Psoas muscle (tissue), 8 donors: ENCODE data around the gene TRDN. TPM values are rescaled to one million over a fixed set of nuclear protein-coding genes. Genes with fewer than 3 reads are reported as not detected.

Experiments used
- ATAC-seq, 4 donors: fragments of 200-7000 bp; cut with Tn5 transposase; one replicate each; pipeline ENCODE4 v1.9.1; 2020; ENCODE audit warnings: moderate library complexity in 3 of 4, mild to moderate bottlenecking in 2 of 4
- DNase-seq, 2 donors: peaks; one replicate each; pipeline ENCODE4 v3.0.0-alpha.2; 2020
- H3K27ac ChIP-seq: fragments of 200-600 bp; one replicate; pipeline ENCODE4 v1.8.0; 2022
- H3K27me3 ChIP-seq, 3 donors: fragments of 200-600 bp in 1 of 3; one replicate each; pipeline versions ENCODE4 v1.6.1 to v1.8.0; 2013 to 2022; ENCODE audit warnings: low read length in 2 of 3, mild to moderate bottlenecking in 2 of 3, moderate library complexity in 1 of 3; ENCODE audit not compliant: insufficient read depth in 3 of 3
- H3K36me3 ChIP-seq, 2 donors: fragments of 200-600 bp in 1 of 2; one replicate each; pipeline versions ENCODE4 v1.6.1 to v1.8.0; 2013 to 2022; ENCODE audit warnings: low read depth in 1 of 2, mild to moderate bottlenecking in 1 of 2, moderate library complexity in 1 of 2; ENCODE audit not compliant: insufficient read depth in 1 of 2
- H3K4me1 ChIP-seq: fragments of 200-600 bp; one replicate; pipeline ENCODE4 v1.8.0; 2022
- H3K4me3 ChIP-seq: fragments of 200-600 bp; one replicate; pipeline ENCODE4 v1.8.0; 2022; ENCODE audit warnings: mild to moderate bottlenecking
- H3K9me3 ChIP-seq: fragments of 200-600 bp; one replicate; pipeline ENCODE4 v1.8.0; 2022
- WGBS, 3 donors: extraction: QIAGEN DNeasy Blood & Tissue Kit; methylation state at CpG; one replicate each; pipeline versions ENCODE4 v1.1.6 to v1.1.7; 2013; 5-methylcytosine and 5-hydroxymethylcytosine counted together
- intact Hi-C, 2 donors: fragments of 100-400 bp; cut with DNase I; formaldehyde crosslinking; loops; one replicate each; pipeline versions ENCODE4 v1.11.0 to v1.14.2; 2022
- long read RNA-seq, 2 donors: library from polyadenylated mRNA; unstranded; transcript quantifications; one replicate each; pipeline ENCODE4 v2.0.0, GENCODE V29; 2021
- polyA plus RNA-seq, 3 donors: library from polyadenylated mRNA; stranded (reverse); fragments of 200-250 nt; gene quantifications; one replicate each; pipeline ENCODE4 v1.2.3, GENCODE V29; 2013
- total RNA-seq, 4 donors: library from RNA; stranded (reverse); fragmentation: NEBNext Ultra II Directional in 2 of 4; extraction: Animal tissue kit (Norgen Biotek cat#: 25700) in 2 of 4; gene quantifications; one replicate each; pipeline versions ENCODE4 v1.2.1 to v1.2.4, GENCODE V29; 2021 to 2023
- TF ChIP-seq, protein P1 (sequence below): fragments of 200-600 bp; IDR thresholded peaks from one replicate; pipeline ENCODE4 v1.8.0; 2022; ENCODE audit warnings: antibody characterized with exemption
- donor health status: healthy with polysubstance abuse.
- donor health status: DM: no; HTN: no; CAD: no; lungs with moderate emphysema.
- donor health status: Bipolar disorder and iron deficiency.
- donor health status: healthy.
- donor health status: DM: yes; HTN: yes; CAD: no.
- donor health status: DM: no; HTN: no; CAD: no.
- donor health status: DM: no; HTN: no; CAD: no.
- donor health status: DM: yes; HTN: yes; CAD: no.

TRDN gene, protein sequence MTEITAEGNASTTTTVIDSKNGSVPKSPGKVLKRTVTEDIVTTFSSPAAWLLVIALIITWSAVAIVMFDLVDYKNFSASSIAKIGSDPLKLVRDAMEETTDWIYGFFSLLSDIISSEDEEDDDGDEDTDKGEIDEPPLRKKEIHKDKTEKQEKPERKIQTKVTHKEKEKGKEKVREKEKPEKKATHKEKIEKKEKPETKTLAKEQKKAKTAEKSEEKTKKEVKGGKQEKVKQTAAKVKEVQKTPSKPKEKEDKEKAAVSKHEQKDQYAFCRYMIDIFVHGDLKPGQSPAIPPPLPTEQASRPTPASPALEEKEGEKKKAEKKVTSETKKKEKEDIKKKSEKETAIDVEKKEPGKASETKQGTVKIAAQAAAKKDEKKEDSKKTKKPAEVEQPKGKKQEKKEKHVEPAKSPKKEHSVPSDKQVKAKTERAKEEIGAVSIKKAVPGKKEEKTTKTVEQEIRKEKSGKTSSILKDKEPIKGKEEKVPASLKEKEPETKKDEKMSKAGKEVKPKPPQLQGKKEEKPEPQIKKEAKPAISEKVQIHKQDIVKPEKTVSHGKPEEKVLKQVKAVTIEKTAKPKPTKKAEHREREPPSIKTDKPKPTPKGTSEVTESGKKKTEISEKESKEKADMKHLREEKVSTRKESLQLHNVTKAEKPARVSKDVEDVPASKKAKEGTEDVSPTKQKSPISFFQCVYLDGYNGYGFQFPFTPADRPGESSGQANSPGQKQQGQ
- total RNA-seq (1,000 to 10,000 TPM in 1 of 4 donors, 100 to 1,000 TPM in 3; 399 to 1,361 (median 722) TPM), polyA plus RNA-seq (100 to 1,000 TPM in 2 of 3 donors, 10 to 100 TPM in 1; 79.7 to 388 (median 250) TPM)
- long read RNA-seq, donor 1, full-length matches to known transcripts: 53 of 554 reads
- long read RNA-seq, donor 1, partial matches to known transcripts: 423 of 554 reads
- long read RNA-seq, donor 1, other reads (novel, unspliced or antisense): 78 of 554 reads
- long read RNA-seq, donor 2, transcript TRDN-205 (8 exons, 1,179 nt): major isoform, 31 of 638 reads
- long read RNA-seq, donor 2, transcript TRDN-204 (6 exons, 1,294 nt): minor isoform, 6 of 638 reads
- long read RNA-seq, donor 2, partial matches to known transcripts: 529 of 638 reads
- long read RNA-seq, donor 2, other reads (novel, unspliced or antisense): 72 of 638 reads

DNA sequence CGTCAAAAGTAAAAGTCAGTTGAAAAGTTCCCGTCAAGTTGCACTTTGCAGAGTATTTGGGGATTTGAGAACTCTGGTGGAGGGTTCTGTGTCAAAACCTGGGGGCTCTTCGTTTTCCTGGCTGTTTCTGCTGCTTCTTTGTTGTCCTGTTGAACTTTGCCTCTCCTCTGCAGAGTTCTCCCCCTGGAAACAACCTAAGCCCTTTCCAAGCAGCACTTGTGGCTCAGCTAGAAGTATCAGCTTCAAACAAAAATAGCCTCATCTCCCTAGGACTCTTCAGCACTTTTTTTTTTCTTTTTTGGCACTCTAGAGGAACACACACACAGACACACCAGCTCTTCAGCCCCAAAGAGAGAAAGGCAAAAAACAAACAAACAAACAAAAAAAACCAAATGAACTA is at the start of gene TRDN:
TRDN (minus strand) TSS at position 169 of the 400 bp plus-strand sequence. CDS start 175 bp downstream, outside the sequence.
- intact Hi-C loops: no loop called here
- peak within 1 kb of the TSS; percentile 96 for H3K27ac ChIP-seq

DNA sequence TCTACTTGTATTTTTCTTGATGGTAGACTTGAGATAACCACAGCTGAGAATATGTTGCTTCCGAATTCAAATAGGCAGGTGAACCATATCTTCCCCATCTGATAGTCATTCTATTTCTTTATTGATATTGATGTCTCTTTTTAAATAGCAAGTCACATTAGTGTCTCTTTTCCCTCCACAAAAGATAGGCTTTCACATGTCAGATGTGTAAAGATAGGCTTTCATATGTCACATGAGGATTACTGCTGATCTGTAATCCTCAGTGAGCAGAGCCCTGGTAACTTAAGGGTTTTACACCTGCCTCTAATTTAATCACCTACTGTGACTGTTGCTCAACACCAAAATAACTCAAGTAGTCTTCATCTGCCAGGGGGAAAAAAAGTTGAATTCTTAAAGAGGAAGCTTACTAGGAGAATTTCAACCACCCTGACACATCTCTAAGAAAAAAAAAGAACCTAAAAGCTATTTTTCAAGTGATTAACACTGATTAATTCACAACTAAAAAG is 45.3 kb upstream of the TRDN start:
- no peaks in the 10 kb centered on the region for H3K36me3 ChIP-seq
- no peaks in the 10 kb centered on the region for H3K27me3 ChIP-seq
- H3K27ac ChIP-seq: peak overlapping the region; percentile 19
- H3K4me1 ChIP-seq: peaks cover 36% of the 10 kb centered on the region
- TF ChIP-seq, protein P1, sequence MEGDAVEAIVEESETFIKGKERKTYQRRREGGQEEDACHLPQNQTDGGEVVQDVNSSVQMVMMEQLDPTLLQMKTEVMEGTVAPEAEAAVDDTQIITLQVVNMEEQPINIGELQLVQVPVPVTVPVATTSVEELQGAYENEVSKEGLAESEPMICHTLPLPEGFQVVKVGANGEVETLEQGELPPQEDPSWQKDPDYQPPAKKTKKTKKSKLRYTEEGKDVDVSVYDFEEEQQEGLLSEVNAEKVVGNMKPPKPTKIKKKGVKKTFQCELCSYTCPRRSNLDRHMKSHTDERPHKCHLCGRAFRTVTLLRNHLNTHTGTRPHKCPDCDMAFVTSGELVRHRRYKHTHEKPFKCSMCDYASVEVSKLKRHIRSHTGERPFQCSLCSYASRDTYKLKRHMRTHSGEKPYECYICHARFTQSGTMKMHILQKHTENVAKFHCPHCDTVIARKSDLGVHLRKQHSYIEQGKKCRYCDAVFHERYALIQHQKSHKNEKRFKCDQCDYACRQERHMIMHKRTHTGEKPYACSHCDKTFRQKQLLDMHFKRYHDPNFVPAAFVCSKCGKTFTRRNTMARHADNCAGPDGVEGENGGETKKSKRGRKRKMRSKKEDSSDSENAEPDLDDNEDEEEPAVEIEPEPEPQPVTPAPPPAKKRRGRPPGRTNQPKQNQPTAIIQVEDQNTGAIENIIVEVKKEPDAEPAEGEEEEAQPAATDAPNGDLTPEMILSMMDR: no peak
- 70 to 90% (median 84%) methylated on average over 1 of the region's 1 CpG for WGBS, 3 donors
- H3K9me3 ChIP-seq: no peaks in the 10 kb centered on the region
- no peak for DNase-seq
- peak in 1 of 4 donors; percentile 27 for ATAC-seq
- intact Hi-C loops: no loop called here
- H3K4me3 ChIP-seq: peak overlapping the region; percentile 24

More for the DNA sequence above, at the start of gene TRDN:
- ATAC-seq (peak; percentile 72 to 77 (median 75)), DNase-seq (peak in 1 of 2 donors; percentile 38)
- H3K36me3 ChIP-seq: no peaks in the 10 kb centered on the region
- 18 to 28% (median 21%) methylated on average over 3 of the region's 3 CpGs for WGBS, 3 donors
- TF ChIP-seq, protein P1: no peak
- H3K9me3 ChIP-seq: no peaks in the 10 kb centered on the region
- H3K27me3 ChIP-seq: no peaks in the 10 kb centered on the region
- peak within 1 kb of the TSS; percentile 73 for H3K4me3 ChIP-seq
- H3K4me1 ChIP-seq: peaks cover 26% of the 10 kb centered on the region

- Histone ChIP-seq H3K27me3 (no peaks in the 10 kb centered on the region), H3K4me3 (peak overlapping the region; percentile 49), H3K36me3 (no peaks in the 10 kb centered on the region), H3K9me3 (no peaks in the 10 kb centered on the region), H3K4me1 (peaks cover 36% of the 10 kb centered on the region), H3K27ac (peak overlapping the region; percentile 79)
- TF ChIP-seq, protein P1: no peak
- WGBS, 3 donors: 25 to 52% (median 33%) methylated on average over 4 of the region's 4 CpGs
- peak in 1 of 2 donors; percentile 64 for DNase-seq
- intact Hi-C loops: no loop called here
- peak; percentile 72 to 94 (median 90) for ATAC-seq
Measured at GRCh38 chr6:123677897-123678296, 41.1 kb upstream of the TRDN start.

DNA sequence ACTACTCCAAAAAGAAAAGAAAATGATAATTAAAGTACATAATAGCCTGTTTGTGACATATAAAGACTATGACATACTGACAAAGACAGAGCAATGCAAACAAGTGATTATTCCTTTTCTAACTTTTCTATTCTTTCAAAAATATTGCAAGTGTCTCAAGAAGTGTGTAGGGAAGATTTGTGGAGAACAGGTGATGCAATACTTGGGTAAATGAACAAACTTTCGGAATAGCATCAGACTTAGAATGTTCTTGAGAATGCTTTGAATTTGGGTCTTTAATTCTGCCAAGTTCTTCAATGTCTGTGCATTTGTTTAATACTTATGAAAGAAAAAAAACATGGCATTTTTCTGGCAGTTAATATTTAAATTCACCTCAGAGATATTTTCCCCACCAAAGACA is 40.0 kb upstream of the TRDN start:
- TF ChIP-seq, protein P1: no peak
- no peaks in the 10 kb centered on the region for H3K36me3 ChIP-seq
- intact Hi-C loops: no loop called here
- ATAC-seq (no peak), DNase-seq (no peak)
- WGBS, 3 donors: 83 to 100% (median 91%) methylated on average over 1 of the region's 1 CpG
- no peak overlapping the region for H3K4me3 ChIP-seq
- no peaks in the 10 kb centered on the region for H3K27me3 ChIP-seq
- no peaks in the 10 kb centered on the region for H3K9me3 ChIP-seq
- peaks cover 28% of the 10 kb centered on the region for H3K4me1 ChIP-seq
- no peak overlapping the region for H3K27ac ChIP-seq
